HG03095 (cell line): ENCODE results near the gene ZNF546.
"Not testable (repeated sequence)": the region's sequence is repeated elsewhere in the genome, so short reads cannot be mapped to it uniquely, and the experiment has no call there.

Experiments
- ATAC-seq: cut with Tn5 transposase; IDR thresholded peaks from one replicate; pipeline ENCODE4 v1.9.1; 2021; ENCODE audit warnings: moderate library complexity; ENCODE audit not compliant: unreplicated experiment

The ZNF546 gene

DNA sequence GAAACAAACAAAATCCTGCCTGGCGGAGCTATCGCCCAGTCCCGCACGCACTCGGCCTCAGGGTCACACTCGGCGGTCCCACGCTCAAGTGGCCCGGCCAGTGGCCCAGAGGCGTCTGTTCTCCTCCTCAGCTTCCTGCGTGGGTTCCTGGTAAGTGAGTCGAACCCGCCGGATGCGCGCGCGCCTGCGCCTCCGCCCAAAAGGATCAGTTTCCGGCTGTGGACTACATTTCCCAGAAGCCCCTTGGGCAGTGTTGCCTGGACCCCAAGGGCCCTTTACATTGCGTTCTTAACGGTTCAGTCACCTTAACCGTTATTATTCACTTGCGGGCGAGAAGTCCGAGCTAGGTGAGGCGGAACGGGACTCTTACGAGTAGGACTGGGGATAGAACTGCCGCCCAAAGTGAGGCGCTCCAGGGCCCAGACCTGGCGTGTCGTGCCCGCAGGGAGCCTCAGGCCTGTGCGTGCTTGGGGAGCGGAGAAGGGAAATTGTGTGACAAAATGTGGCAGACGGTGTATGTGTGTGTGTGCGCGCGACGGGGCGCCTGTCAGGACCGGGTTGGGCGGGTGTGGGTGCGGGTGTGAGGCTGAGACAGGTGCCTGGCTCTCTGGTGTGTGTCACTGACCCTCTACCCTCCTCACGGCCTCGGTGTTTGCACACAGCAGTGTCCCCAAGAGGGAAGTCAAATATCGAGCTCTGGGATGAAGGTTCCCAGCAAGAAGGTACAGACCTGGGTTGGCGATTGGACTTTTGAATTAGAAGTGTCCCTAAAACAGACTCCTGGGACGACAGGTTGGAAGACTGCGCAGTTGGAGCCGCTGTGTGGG lies at the start of gene ZNF546:
TSS of gene ZNF546 (plus strand) at position 250 of the 827 bp plus-strand sequence. CDS start 1,267 bp downstream, outside the sequence.
- peak; percentile 88 for ATAC-seq

DNA sequence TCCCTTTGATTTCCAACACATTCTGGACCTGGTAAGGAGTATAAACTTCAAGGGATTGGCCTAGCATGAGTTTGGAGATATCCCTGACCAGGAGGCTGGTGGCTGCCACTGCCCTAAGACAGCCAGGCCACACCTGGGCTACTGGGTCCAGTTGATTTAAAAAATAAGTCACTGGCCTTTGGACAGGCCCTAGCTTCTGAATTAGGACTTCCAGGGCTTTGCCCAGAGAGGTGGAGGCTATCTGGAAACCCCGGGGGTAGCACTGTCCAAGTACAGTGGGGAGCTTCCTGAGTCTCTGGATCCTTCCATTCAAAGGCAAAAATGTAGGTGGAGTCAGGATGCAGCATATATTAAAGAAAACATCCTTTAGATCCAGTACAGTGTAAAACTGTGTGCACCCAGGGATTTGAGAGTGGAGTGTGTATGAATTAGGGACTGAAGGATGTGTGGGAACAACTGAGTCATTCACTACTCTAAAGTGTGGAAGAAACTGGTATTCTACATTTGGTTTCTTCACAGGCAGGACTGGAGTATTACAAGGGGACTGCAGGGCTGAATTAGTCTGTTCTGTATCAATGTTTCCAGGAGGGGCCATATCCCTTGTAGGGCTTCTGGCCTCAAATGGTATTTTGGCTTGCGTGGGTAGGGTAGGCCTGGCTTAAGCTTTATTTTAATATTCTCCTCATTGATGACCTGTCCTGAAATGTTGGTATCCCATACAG lies 47.7 kb upstream of the ZNF546 start:
- no peak for ATAC-seq

DNA sequence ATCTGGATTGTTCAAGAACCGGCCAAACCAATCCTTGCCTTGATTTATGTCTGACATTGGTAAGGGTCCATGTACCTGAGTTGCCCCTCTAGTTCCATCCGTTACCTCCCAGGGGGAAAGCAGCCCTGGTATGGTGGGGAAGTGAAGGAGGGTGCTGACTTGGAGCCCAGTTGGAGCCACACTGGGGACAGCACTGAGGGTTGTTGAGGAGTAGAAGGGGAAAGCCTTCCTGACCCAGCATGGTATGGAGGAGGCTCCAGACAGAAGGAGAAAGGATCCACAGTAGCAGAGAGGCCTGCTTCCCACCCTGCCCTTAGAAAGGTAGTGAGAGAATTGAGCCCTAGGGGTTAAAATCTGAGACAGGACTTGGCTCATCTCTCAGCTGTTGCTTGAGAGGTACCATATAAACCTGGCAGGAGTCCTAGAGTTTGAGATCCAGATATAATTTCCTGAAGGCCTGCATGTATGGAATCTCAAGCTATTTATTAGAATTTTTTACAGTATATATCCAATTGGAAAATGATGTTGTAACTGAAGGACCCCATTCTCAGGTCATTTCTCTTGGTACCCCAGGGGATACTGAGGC lies 45.7 kb upstream of the ZNF546 start:
- ATAC-seq, result no peak

DNA sequence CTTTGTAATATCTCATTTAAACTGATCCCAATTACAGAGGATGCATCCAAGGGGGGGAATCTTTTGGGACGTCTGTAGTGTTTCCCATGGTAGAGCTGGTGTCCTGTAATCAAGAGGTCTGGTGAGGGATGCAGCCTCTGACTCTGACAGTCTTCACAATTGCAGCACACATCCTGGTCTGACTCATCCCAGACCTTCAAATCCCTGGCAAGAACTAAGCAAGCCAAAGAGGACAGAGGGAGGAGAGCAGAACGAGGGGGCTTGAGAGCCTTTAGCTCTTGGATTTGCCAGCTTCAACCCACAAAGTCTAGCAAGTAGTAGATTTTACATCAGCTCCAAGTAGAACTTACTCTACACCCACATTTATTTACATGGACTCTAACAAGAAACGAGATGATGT lies 45.2 kb upstream of the ZNF546 start:
- ATAC-seq, result no peak

DNA sequence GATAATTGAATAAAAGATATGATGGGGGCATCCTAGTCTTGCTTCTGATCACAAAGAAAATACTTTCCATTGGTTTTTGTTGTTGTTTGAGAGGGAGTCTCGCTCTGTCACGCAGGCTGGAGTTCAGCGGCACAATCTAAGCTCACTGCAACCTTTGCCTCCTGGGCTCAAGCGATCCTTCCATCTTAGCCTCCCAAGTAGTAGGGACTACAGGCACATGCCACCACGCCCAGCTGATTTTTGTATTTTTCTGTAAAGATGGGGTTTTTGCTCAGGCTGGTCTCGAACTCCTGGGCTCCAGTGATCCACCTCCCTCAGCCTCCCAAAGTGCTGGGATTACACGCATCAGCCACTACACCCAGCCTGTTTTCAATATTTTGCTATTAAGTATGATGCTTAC lies 42.9 kb upstream of the ZNF546 start:
- no peak for ATAC-seq

DNA sequence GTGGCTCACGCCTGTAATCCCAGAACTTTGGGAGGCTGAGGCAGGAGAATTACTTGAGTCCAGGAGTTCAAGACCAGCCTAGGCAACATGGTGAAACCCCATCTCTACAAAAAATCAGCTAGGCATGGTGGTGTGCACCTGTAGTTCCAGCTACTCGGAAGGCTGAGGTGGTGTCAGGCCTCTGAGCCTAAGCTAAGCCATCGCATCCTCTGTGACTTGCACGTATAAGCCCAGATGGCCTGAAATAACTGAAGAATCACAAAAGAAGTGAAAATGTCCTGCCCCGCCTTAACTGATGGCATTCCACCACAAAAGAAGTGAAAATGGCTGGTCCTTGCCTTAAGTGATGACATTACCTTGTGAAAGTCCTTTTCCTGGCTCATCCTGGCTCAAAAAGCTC lies 39.0 kb upstream of the ZNF546 start:
- ATAC-seq, result not testable (repeated sequence)

DNA sequence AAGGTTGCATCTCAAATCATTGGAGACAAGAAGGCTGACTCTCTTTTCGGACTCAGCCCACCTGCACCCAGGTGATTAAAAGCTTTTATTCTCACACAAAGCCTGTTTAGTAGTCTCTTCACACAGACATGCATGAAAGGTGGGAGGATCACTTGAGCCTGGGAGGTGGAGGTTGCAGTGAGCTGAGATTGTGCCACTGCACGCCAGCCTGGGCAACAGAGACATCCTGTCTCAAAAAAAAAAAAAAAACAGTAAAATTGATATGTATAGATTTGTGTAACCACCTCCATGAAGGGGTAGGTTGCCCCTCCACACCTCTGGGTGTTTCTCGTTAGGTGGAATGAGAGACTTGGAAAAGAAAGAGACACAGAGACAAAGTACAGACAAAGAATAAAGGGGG lies 37.9 kb upstream of the ZNF546 start:
- not testable (repeated sequence) for ATAC-seq

DNA sequence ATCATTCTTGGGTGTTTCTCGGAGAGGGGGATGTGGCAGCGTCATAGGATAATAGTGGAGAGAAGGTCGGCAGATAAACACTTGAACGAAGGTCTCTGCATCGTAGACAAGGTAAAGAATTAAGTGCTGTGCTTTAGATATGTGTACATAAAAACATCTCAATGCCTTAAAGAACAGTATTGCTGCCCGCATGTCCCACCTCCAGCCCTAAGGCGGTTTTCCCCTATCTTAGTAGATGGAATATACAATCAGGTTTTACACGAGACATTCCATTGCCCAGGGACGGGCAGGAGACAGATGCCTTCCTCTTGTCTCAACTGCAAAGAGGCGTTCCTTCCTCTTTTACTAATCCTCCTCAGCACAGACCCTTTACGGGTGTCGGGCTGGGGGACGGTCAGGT lies 37.5 kb upstream of the ZNF546 start:
- ATAC-seq, result not testable (repeated sequence)

DNA sequence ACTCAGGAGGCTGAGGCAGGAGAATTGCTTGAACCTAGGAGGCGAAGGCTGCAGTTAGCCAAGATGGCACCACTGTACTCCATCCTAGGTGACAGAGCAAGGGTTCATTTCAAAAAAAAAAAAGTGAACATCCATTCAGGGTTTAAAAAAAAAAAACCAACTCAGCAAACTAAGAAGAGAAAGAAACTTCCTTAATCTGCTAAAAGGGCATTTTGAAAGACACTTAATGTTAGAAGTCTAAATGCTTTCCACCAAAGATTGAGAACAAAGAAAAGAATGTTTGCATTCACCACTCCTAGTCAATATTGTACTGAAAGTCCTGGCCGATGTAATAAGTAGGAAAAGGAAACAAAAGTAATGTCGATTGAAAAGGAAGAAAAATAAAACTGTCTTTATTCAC lies 33.0 kb upstream of the ZNF546 start:
- ATAC-seq, result no peak

DNA sequence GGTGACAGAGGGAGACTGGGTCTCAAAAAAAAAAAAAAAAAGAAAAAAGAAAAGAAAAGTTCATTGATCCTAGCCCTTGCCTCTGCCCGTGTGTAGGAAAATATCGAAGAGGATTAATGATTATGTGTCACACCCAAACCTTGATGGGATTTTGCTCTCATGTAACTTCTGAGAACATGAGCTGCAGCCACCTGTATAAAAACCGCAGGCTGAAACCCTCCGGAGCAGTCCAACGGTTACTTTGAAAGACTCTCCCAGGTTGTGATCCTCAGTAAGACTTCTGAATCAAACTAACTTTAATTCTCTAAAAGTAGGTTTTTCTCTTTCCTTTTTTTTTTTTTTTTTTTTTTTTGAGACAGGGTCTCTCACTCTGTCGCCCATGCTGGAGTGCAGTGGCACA lies 30.2 kb upstream of the ZNF546 start:
- no peak for ATAC-seq

DNA sequence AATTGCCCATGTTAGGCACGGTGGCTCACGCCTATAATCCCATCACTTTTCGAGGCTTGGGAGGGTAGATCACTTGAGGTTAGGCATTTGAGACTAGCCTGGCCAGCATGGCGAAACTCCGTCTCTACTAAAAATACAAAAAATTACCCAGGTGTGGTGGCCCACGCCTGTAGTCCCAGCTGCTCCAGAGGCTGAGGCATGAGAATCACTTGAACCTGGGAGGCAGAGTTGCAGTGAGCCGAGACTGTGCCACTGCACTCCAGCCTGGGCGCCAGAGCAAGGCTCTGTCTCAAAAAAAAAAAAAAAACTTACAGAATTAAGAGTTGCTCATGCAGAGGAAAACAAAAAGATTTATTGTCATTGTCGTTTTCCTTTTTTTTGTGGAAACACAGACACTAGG lies 29.3 kb upstream of the ZNF546 start:
- ATAC-seq, result no peak

DNA sequence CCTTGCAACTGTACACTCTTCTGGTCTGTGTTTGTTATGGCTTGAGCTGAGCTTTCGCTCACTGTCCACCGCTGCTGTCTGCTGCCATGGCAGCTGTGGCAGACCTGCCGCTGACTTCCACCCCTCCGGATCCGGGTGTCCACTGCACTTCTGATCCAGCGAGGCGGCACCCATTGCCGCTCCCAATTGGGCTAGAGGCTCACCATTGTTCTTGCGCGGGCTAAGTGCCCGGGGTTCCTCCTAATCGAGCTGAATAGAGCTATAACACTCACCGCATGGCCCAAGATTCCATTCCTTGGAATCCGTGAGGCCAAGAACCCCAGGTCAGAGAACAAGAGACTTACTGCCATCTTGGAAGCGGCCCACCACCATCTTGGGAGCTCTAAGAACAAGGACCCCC lies 28.1 kb upstream of the ZNF546 start:
- no peak for ATAC-seq

DNA sequence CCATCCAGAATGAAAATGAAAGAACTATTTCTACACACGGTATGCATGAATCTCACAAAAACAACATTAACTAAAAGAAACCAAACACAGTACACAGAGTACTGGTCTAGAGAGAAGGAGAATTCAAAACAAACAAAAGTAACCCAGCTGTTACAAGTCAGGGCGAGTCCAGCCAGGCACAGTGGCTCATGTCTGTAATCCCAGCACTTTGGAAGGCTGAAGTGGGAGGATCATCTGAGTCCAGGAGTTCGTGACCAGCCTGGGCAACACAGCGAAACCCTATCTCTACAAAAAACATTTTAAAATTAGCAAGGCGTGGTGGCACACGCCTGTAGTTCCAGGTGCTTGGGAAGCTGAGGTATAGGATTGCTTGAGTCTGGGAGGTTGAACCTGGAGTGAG lies 27.6 kb upstream of the ZNF546 start:
- ATAC-seq, result no peak

DNA sequence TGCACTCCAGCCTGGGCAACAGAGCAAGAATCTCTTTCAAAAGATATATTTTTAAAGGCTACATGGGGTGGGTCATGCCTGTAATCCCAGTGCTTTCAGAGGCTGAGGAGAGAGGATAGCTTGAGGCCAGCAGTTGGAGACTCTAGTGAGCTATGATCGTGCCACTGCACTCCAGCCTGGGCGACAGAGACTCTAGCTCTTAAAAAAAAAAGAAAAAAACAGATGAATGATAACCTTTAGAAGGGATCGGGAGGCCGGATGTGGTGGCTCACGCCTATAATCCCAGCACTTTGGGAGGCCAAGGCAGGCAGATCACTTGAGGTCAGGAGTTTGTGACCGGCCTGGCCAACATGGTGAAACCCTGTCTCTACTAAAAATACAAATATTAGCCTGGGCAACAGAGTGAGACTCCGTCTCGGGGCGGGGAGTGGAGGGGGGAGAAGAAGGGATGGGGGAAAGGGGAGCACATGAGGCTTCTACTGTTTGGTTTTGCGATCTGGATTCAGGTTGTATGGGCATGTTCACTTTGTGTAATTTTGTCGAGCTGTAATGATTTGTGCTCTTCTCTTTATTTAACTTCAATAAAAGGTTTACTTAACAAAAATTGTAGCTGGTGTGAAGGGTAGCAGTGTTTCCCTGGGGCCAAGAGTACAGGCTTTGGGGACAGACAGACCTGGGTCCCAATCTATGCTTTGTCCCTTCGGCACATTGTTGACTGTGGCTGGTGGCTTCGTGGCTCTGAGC lies 27.0 kb upstream of the ZNF546 start:
- no peak for ATAC-seq

DNA sequence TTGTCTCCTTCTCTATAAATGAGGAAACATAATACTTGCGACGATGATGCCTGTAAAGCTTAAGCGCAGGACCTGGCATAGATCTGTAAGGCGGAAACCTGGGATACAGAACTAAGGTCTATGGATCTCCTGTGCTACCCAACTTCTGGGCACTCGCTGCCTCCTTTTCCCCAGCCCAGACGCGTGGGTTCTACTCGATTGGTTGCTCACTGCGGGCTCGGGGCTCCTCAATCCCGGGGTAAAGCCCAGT lies 26.5 kb upstream of the ZNF546 start:
- no peak for ATAC-seq

DNA sequence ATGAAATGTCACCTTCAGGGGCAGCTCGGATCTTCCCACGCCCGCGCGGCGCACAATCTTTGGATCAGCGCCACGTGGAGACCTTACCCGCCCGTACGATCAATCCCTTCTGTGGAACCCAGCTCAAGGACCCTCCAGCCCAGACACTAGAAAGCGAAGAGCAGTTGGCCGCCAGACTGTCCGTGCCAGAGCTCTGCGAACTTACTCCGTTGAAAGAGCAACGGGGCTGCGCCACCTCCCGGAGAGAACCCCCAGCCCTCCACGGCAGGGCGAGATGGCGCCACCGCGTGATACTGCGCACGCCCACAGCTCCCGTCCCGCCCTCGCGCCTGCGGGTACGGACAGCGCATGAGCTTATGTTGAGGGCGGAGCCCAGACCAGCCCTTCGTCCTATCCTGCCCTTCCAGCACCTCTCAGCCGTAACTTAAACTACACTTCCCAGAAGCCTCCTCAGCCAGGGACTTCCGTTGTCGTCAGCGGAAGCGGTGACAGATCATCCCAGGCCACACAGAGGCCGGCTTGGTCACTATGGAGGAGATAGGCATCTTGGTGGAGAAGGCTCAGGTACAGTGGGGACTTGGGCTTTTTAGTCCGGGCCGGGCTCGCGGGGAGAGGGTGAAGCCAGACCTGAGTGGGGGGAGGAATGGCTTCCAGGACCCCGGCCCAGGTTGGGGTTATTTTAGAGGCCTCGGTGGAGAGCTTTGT lies 26.0 kb upstream of the ZNF546 start, which contains the start of gene PSMC4:
TSS of gene PSMC4 (plus strand) at position 491 of the 705 bp plus-strand sequence. CDS start at position 529, 38 bp downstream.
- peak; percentile 95 for ATAC-seq

DNA sequence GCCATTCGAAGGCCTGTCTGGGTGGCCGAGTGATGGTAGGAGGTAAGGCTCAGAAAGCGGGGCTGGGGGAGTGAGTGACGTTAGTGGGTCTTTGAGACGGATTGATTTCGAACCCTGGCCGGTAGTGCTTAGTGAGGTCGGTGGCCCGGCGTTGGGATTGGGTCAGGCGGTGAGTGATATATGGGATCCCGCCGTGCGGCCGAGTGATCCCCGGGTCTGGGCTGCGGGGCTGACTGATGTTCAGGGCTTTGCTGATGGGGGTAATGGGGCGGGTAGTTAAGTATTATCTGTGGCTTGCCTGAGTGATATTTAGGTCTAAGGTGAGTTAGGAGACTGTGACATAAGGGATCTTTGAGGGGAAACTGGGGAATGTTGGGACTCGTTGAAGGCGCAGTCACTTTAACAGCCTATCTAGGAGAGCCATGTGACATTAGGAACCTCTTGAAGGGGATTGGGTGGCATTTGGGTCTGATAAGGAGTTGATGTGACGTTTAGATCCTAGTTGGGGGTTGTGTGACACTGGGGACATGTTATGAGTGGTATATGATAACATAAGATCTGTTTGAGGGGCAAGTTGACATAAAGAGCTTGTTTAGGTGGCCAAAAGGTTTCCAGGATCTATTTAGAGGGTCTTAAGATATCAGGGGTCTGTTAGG lies 25.4 kb upstream of the ZNF546 start:
- ATAC-seq, result no peak

DNA sequence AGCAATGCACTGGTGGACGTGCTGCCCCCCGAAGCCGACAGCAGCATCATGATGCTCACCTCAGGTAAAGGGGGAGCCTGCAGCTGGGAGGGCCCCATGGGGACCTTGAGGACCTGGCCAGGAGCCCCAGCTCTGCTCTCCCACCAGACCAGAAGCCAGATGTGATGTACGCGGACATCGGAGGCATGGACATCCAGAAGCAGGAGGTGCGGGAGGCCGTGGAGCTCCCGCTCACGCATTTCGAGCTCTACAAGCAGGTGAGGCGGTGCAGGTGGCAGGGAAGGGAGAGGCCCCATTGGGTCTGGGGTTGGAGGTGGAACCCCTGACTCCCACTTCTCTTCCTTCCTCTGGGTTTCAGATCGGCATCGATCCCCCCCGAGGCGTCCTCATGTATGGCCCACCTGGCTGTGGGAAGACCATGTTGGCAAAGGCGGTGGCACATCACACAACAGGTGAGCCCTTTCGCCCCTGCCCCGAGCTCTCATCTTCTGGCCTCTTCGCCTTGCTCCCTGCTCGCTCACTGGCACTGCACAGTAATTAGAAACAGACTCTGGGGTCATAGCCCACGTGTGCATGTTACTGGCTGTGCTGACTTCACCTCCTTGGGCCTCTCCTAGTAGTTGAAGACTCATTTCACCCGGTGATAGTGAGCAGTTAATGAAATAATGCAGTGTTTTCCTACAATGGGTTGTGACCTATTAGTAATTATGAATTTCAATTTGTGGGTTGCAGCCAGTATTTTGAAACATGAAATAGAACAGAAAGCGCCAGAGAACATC lies 22.3 kb upstream of the ZNF546 start:
- ATAC-seq, result no peak

DNA sequence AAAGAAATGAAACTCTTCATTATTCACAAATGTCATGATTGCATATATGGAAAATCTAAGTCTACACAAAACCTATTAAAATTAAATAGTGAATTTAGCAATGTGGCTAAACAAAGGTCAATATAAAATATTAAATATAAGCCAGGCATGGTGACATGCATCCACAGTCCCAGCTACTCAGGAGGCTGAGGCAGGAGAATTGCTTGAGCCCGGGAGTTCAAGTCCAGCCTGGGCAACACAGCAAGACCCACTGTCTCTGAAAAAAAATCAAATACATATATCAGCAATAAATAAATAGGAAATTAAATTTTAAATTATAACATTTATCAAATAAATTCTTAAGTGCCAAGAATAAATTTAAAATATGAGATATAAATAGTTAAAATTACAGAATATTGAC lies 14.0 kb upstream of the ZNF546 start:
- ATAC-seq, result no peak
